Measurements from ENCODE around the gene ZNF764. TPM values are rescaled to one million over a fixed set of nuclear protein-coding genes. Genes with fewer than 3 reads are reported as not detected.
A peak's percentile ranks its signal among the peaks of the same experiment; 100 is the strongest.

Gene ZNF764
- total and polyA plus RNA-seq, 9 of the 15 experiments (the other 6 are each of a cell fraction or from before 2014, with no cell fraction given): 0.69 to 10.1 (median 4.1) TPM

- TF ChIP-seq FOXA3 (CRISPR knock-in tag; conservative IDR thresholded peaks at IDR 0.05 in 1 of 2, IDR thresholded peaks at IDR 0.05 in 1 of 2) (peak in 1 of 2 experiments; percentile 52; a peak in 2 of 4 replicates), ZSCAN32 (CRISPR knock-in tag; IDR thresholded peaks at IDR 0.05) (no peak), BCL6 (CRISPR knock-in tag; IDR thresholded peaks at IDR 0.05) (no peak), NKRF (IDR thresholded peaks at IDR 0.05; ENCODE audit: borderline replicate concordance) (0 out of 2 replicates have a peak, but pooled peaks have one; percentile 8), LCOR (CRISPR knock-in tag; IDR thresholded peaks at IDR 0.05) (no peak), ZNF24 (IDR thresholded peaks at IDR 0.05) (no peak), CSDE1 (IDR thresholded peaks at IDR 0.05) (no peak), HNRNPK (IDR thresholded peaks at IDR 0.05; ENCODE audit: low read depth, low read length, poor library complexity, severe bottlenecking) (no peak), ETV6 (IDR thresholded peaks at IDR 0.05; ENCODE audit: borderline replicate concordance in 1 of 2, low read depth in 2 of 2, low read length in 1 of 2) (no peak), ETV6 (CRISPR knock-in tag; IDR thresholded peaks at IDR 0.05; ENCODE audit: borderline replicate concordance) (no peak), ZNF280B (CRISPR knock-in tag; IDR thresholded peaks at IDR 0.05) (no peak), POLR2G (IDR thresholded peaks at IDR 0.05; ENCODE audit: low read depth, low read length) (peak; percentile 75), ZNF347 (CRISPR knock-in tag; IDR thresholded peaks at IDR 0.05; ENCODE audit: low read depth) (no peak), TAF1 (IDR thresholded peaks at IDR 0.05; ENCODE audit: control insufficient read depth, extremely low read depth, insufficient read depth, low read length, severe bottlenecking) (peak; percentile 65), ELF1 (tag; IDR thresholded peaks at IDR 0.05) (no peak), RREB1 (CRISPR knock-in tag; IDR thresholded peaks at IDR 0.05) (no peak)
These were observed 22.4 kb downstream of the ZNF764 start (continued) for GRCh38 chr16:30535777-30536190.

Measured in K562 (cell line).